ENCODE data around the gene BMP2.

BMP2 gene

GRCh38 chr20:6829510-6830116, 62.1 kb downstream of the BMP2 start:
- no peak for DNase-seq (ENCODE audit: low read depth in 4 of 4, low spot score in 1 of 4)
